H9 (cell line): ENCODE measurements around the gene BIRC7. TPM values are rescaled to one million over a fixed set of nuclear protein-coding genes. Genes with fewer than 3 reads are reported as not detected.

Source experiments
- DNase-seq: peaks from one replicate; pipeline ENCODE4 v3.0.0-alpha.2; 2017
- H2AFZ ChIP-seq: one replicate; pipeline ENCODE4 v1.6.1; 2013; ENCODE audit warnings: mild to moderate bottlenecking, low read length, control low read depth, moderate library complexity
- H2AK5ac ChIP-seq: 2 replicates; pipeline ENCODE4 v1.6.1; 2013; ENCODE audit warnings: low read length, control low read depth, mixed read lengths; ENCODE audit not compliant: insufficient read length
- H2BK120ac ChIP-seq: one replicate; pipeline ENCODE4 v1.6.1; 2013; ENCODE audit warnings: low read depth, mild to moderate bottlenecking, low read length, control low read depth, inconsistent platforms; ENCODE audit not compliant: poor library complexity, severe bottlenecking
- H2BK12ac ChIP-seq: 2 replicates; pipeline ENCODE4 v1.6.1; 2013; ENCODE audit warnings: low read length, control low read depth, mixed read lengths, low read depth; ENCODE audit not compliant: insufficient read length
- H2BK15ac ChIP-seq: 2 replicates; pipeline ENCODE4 v1.6.1; 2013; ENCODE audit warnings: low read depth, low read length, control low read depth
- H2BK20ac ChIP-seq: one replicate; pipeline ENCODE4 v1.6.1; 2013; ENCODE audit warnings: low read depth, mild to moderate bottlenecking, low read length, control low read depth, inconsistent platforms; ENCODE audit not compliant: poor library complexity, severe bottlenecking
- H2BK5ac ChIP-seq: 2 replicates; pipeline ENCODE4 v1.6.1; 2013; ENCODE audit warnings: low read length, control low read depth, mixed read lengths; ENCODE audit not compliant: insufficient read length
- H3K14ac ChIP-seq: 2 replicates; pipeline ENCODE4 v1.6.1; 2013; ENCODE audit warnings: low read length, control low read depth; ENCODE audit not compliant: insufficient read depth
- H3K18ac ChIP-seq: 2 replicates; pipeline ENCODE4 v1.6.1; 2013; ENCODE audit warnings: low read depth, mild to moderate bottlenecking, mixed read lengths, low read length, control low read depth; ENCODE audit not compliant: insufficient read length
- H3K23ac ChIP-seq: 2 replicates; pipeline ENCODE4 v1.6.1; 2013; ENCODE audit warnings: low read length, control low read depth, mixed read lengths, low read depth; ENCODE audit not compliant: insufficient read length
- H3K23me2 ChIP-seq: 2 replicates; pipeline ENCODE4 v1.6.1; 2013; ENCODE audit warnings: low read depth, mild to moderate bottlenecking, mixed read lengths, low read length, control low read depth; ENCODE audit not compliant: insufficient read length, poor library complexity, severe bottlenecking
- H3K27ac ChIP-seq: 2 replicates; pipeline ENCODE4 v1.5.1; 2013; ENCODE audit warnings: low read length, control low read depth, mixed read lengths, low read depth; ENCODE audit not compliant: insufficient read length
- H3K27me3 ChIP-seq: 2 replicates; pipeline ENCODE4 v1.6.1; 2013; ENCODE audit warnings: low read length, control low read depth, inconsistent platforms; ENCODE audit not compliant: insufficient read depth
- H3K4ac ChIP-seq: 2 replicates; pipeline ENCODE4 v1.6.1; 2013; ENCODE audit warnings: low read depth, mild to moderate bottlenecking, control low read depth, inconsistent platforms, low read length, moderate library complexity
- H3K4me1 ChIP-seq: 2 replicates; pipeline ENCODE4 v1.6.1; 2013; ENCODE audit warnings: low read length, control low read depth, inconsistent platforms; ENCODE audit not compliant: insufficient read depth
- H3K4me2 ChIP-seq: 2 replicates; pipeline ENCODE4 v1.6.1; 2013; ENCODE audit warnings: low read length, control low read depth, mixed read lengths; ENCODE audit not compliant: insufficient read length, insufficient read depth
- H3K56ac ChIP-seq: 2 replicates; pipeline ENCODE4 v1.6.1; 2013; ENCODE audit warnings: low read depth, mild to moderate bottlenecking, mixed read lengths, low read length, control low read depth; ENCODE audit not compliant: insufficient read length
- H3K79me1 ChIP-seq: 2 replicates; pipeline ENCODE4 v1.6.1; 2013; ENCODE audit warnings: low read depth, mild to moderate bottlenecking, moderate library complexity, low read length, control low read depth, inconsistent platforms; ENCODE audit not compliant: insufficient read depth, poor library complexity, severe bottlenecking
- H3K79me2 ChIP-seq: 2 replicates; pipeline ENCODE4 v1.6.1; 2013; ENCODE audit warnings: low read length, control low read depth, inconsistent platforms; ENCODE audit not compliant: insufficient read depth
- H3K9ac ChIP-seq: 2 replicates; pipeline ENCODE4 v1.6.1; 2013; ENCODE audit warnings: low read length, control low read depth, mixed read lengths; ENCODE audit not compliant: insufficient read length; ENCODE audit errors: extremely low read depth
- H3K9me3 ChIP-seq: one replicate; pipeline ENCODE4 v1.6.1; 2013; ENCODE audit warnings: low read depth, low read length, inconsistent platforms; ENCODE audit not compliant: control insufficient read depth
- H3T11ph ChIP-seq: one replicate; pipeline ENCODE4 v1.6.1; 2013; ENCODE audit warnings: mild to moderate bottlenecking, low read length, control low read depth, inconsistent platforms
- H4K20me1 ChIP-seq: one replicate; pipeline ENCODE4 v1.6.1; 2013; ENCODE audit not compliant: control insufficient read depth, insufficient read length, insufficient read depth
- H4K5ac ChIP-seq: 2 replicates; pipeline ENCODE4 v1.6.1; 2013; ENCODE audit warnings: low read depth, mild to moderate bottlenecking, mixed read lengths, low read length, control low read depth; ENCODE audit not compliant: insufficient read length
- H4K8ac ChIP-seq: replicated peaks from 2 replicates; pipeline ENCODE4 v1.6.1; 2013; ENCODE audit warnings: low read length, control low read depth, mixed read lengths, low read depth; ENCODE audit not compliant: insufficient read length
- H4K91ac ChIP-seq: 2 replicates; pipeline ENCODE4 v1.6.1; 2013; ENCODE audit warnings: low read depth, mild to moderate bottlenecking, moderate library complexity, mixed read lengths, low read length, control low read depth; ENCODE audit not compliant: insufficient read length
- H3K27ac Mint-ChIP-seq, 3 experiments: 2 replicates in 2 of 3; 3 replicates in 1 of 3; pipeline ENCODE4 v1.8.0; 2020 to 2021; ENCODE audit warnings: mixed read lengths in 3 of 3, mild to moderate bottlenecking in 1 of 3, moderate library complexity in 1 of 3
- H3K27me3 Mint-ChIP-seq: 2 replicates; pipeline ENCODE4 v1.8.0; 2021; ENCODE audit warnings: low read depth, mild to moderate bottlenecking, moderate library complexity, mixed read lengths
- H3K36me3 Mint-ChIP-seq, 3 experiments: 2 replicates in 2 of 3; 3 replicates in 1 of 3; pipeline ENCODE4 v1.8.0; 2020 to 2021; ENCODE audit warnings: low read depth in 3 of 3, mixed read lengths in 3 of 3; ENCODE audit not compliant: insufficient read depth in 1 of 3
- H3K4me1 Mint-ChIP-seq, 2 experiments: 2 replicates each; pipeline ENCODE4 v1.8.0; 2020; ENCODE audit warnings: mixed read lengths in 2 of 2
- H3K4me3 Mint-ChIP-seq, 2 experiments: 2 replicates in 1 of 2; 3 replicates in 1 of 2; pipeline ENCODE4 v1.8.0; 2020 to 2021; ENCODE audit warnings: mild to moderate bottlenecking in 2 of 2, mixed read lengths in 2 of 2, moderate library complexity in 1 of 2
- H3K9me3 Mint-ChIP-seq, 2 experiments: 2 replicates in 1 of 2; 3 replicates in 1 of 2; pipeline ENCODE4 v1.8.0; 2020; ENCODE audit warnings: mild to moderate bottlenecking in 2 of 2, mixed read lengths in 2 of 2, moderate library complexity in 1 of 2
- CTCF ChIP-seq: fragments of 200-600 bp; sonication (generic); conservative IDR thresholded peaks from 3 replicates; pipeline ENCODE4 v1.8.0; 2021; ENCODE audit warnings: antibody characterized with exemption, mild to moderate bottlenecking
- WGBS: extraction: QIAGEN DNeasy Blood & Tissue Kit; methylation state at CpG from one replicate; pipeline ENCODE4 v1.1.7; 2013; ENCODE audit warnings: missing lambda C conversion rate, low lambda C conversion rate, mixed read lengths; ENCODE audit not compliant: insufficient read length; ENCODE audit errors: extremely low coverage; 5-methylcytosine and 5-hydroxymethylcytosine counted together
- total RNA-seq: library from RNA; stranded (reverse); gene quantifications from 2 replicates; pipeline ENCODE4 v1.2.1, GENCODE V29; 2021

The BIRC7 gene
- total RNA-seq, 1 experiment from 2014 or later = not detected

DNA sequence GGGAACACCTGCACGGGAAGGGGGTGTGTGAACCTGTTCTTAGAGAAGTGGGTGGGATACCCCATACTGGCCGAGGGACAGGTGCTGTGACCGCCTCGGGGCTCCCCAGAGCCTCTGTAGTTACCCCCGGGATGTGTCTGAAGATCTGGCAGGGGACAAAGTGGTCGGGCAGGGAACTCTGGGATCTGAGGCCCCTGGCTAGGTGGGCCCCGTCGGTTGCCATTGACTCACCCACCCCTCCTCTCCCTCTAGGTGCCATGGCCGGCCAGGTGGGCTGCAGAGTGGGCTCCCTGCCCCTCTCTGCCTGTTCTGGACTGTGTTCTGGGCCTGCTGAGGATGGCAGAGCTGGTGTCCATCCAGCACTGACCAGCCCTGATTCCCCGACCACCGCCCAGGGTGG, 4.3 kb downstream of the BIRC7 start:
- no peak overlapping the region for H3T11ph ChIP-seq
- H3K56ac ChIP-seq = no peak overlapping the region
- no peak overlapping the region for H3K27ac ChIP-seq
- no peaks in the 10 kb centered on the region for H3K36me3 Mint-ChIP-seq
- H3K18ac ChIP-seq = no peak overlapping the region
- no peak overlapping the region for H3K4ac ChIP-seq
- H3K23ac ChIP-seq = no peak overlapping the region
- TF ChIP-seq CTCF = no peak
- no peak overlapping the region for H2AFZ ChIP-seq
- no peaks in the 10 kb centered on the region for H3K23me2 ChIP-seq
- no peak overlapping the region for H4K8ac ChIP-seq
- H3K4me3 Mint-ChIP-seq = no peak overlapping the region
- no peaks in the 10 kb centered on the region for H3K9me3 Mint-ChIP-seq
- H2BK12ac ChIP-seq = no peak overlapping the region
- H2BK120ac ChIP-seq = no peak overlapping the region
- H3K4me1 ChIP-seq = peaks cover 1% of the 10 kb centered on the region; the same call in 1 of the 2 replicates
- H3K9me3 ChIP-seq = no peaks in the 10 kb centered on the region
- no peak overlapping the region for H3K14ac ChIP-seq
- no peak for DNase-seq
- WGBS = no CpG with 5 or more reads among the region's 11 CpGs
- H2BK20ac ChIP-seq = no peak overlapping the region
- H2BK5ac ChIP-seq = no peak overlapping the region
- peaks cover 0 to 8% of the 10 kb centered on the region in 2 experiments; a peak in 2 of 4 replicates for H3K4me1 Mint-ChIP-seq
- H3K9ac ChIP-seq = no peak overlapping the region
- H3K27me3 Mint-ChIP-seq = no peaks in the 10 kb centered on the region
- H2BK15ac ChIP-seq = no peak overlapping the region
- no peak overlapping the region for H4K91ac ChIP-seq
- no peak overlapping the region for H2AK5ac ChIP-seq
- H4K20me1 ChIP-seq = no peaks in the 10 kb centered on the region
- no peaks in the 10 kb centered on the region for H3K79me1 ChIP-seq
- H3K4me2 ChIP-seq = no peak overlapping the region
- H3K27me3 ChIP-seq = no peaks in the 10 kb centered on the region
- H4K5ac ChIP-seq = no peak overlapping the region
- no peaks in the 10 kb centered on the region for H3K79me2 ChIP-seq
- H3K27ac Mint-ChIP-seq = no peak overlapping the region
